G401 (cell line): Measurements from ENCODE around the gene CTNND2. TPM values are rescaled to one million over a fixed set of nuclear protein-coding genes. Genes with fewer than 3 reads are reported as not detected.

ENCODE experiments used
- DNase-seq: peaks from one replicate; pipeline ENCODE4 v3.0.0-alpha.2; 2015; ENCODE audit warnings: low spot score
- in situ Hi-C: cut with HindIII; loops from 2 replicates; pipeline ENCODE4 v1.10.0; 2016; ENCODE audit warnings: low sequenced_read_pairs, mixed read lengths
- total RNA-seq: library from RNA; depleted of rRNA; stranded (reverse); fragments of >200 nt; shearing (Covaris generic); gene quantifications from 2 replicates; pipeline ENCODE4 v1.2.3, GENCODE V29; 2014

The CTNND2 gene
- total RNA-seq, 1 experiment from 2014 or later, result not detected

- peak; percentile 36 for DNase-seq
- in situ Hi-C loops, result no loop called here
Measured at GRCh38 chr5:11268891-11269290, 635.4 kb downstream of the CTNND2 start.

DNA sequence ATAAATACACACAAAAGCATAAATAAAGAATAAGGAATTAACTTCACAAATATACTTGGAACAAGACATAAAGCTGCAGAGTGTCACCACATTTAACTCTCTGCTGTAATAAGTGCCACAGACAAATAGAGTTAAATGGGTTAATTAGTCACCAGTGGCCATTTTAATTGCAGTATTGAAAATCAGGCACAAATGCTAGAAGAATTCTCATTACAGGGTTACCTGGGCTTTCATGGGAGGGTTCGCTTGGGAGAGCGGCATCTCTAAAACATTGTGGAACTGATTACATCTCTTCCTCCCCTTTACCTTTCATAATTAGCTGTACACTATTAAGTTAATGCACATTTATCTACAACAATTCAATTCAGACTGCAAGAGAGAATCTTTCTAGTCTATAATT lies 637.9 kb downstream of the CTNND2 start:
- no peak for DNase-seq
- in situ Hi-C loops, result no loop called here

- in situ Hi-C loops, result no loop called here
- DNase-seq, result peak; percentile 44
Measured at GRCh38 chr5:11261241-11261640, 643.0 kb downstream of the CTNND2 start.

GRCh38 chr5:11258001-11258400 lies 646.2 kb downstream of the CTNND2 start:
- peak; percentile 78 for DNase-seq
- in situ Hi-C loops, result no loop called here

- in situ Hi-C loops, result no loop called here
Measured at GRCh38 chr5:11252523-11252922, 651.7 kb downstream of the CTNND2 start.

GRCh38 chr5:11252075-11252474 lies 652.2 kb downstream of the CTNND2 start:
- no peak for DNase-seq
- in situ Hi-C loops, result no loop called here

More at GRCh38 chr5:11252523-11252922, 651.7 kb downstream of the CTNND2 start:
- DNase-seq, result no peak

GRCh38 chr5:11251247-11251646 lies 653.0 kb downstream of the CTNND2 start:
- in situ Hi-C loops, result no loop called here

GRCh38 chr5:11248966-11249365 lies 655.3 kb downstream of the CTNND2 start:
- DNase-seq, result no peak

More at GRCh38 chr5:11251247-11251646, 653.0 kb downstream of the CTNND2 start:
- DNase-seq, result no peak

DNA sequence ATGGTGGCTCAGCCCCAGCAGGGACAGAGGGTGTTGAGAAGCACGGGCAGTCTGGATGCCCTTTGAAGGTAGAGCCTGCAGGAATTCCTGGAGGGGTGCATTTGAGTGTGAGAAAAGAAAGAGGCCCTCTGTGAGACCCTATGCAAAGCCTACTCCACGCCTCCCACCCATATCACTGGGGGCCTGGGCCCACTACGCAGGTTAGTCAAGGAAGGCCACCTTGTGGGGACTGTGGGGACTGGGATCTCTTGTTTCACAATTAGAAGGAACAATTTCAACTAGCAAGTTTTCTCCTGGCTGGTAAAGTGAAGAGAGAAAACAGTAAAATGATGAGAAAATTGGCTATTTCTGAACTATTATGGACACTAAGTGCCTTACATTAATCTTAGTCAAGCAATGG lies 657.0 kb downstream of the CTNND2 start:
- in situ Hi-C loops, result no loop called here
- DNase-seq, result no peak

More at GRCh38 chr5:11248966-11249365, 655.3 kb downstream of the CTNND2 start:
- in situ Hi-C loops, result no loop called here

DNA sequence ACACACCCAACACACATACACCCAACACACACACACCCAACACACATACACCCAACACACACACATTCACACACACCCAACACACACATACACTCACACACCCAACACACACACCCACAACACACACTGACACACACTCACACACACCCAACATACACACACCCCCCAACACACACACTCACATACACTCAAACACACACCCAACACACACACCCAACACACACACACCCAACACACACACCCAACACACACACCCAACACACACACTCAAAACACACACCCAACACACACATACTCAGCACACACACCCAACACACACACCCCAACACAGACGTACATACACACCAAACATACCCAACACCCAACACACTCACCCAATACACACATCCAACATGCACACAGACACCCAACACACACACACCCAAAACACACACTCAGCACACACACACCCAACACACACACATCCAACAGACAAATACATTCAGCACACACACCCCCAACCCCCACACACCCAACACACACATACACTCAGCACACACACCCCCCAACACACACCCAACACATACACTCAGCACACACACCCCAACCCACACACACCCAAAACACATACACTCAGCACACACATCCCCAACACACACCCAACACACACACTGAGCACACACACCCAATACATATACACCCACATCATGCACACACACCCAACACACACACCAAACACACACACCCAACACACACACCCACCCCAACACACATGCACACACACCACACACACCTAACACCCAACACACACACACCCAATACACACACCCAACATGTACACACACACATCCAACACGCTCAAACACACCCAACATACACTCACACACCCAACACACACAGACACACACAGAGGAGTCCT lies 663.7 kb downstream of the CTNND2 start:
- in situ Hi-C loops, result no loop called here
- no peak for DNase-seq

GRCh38 chr5:11239261-11240015 lies 664.8 kb downstream of the CTNND2 start:
- no peak for DNase-seq
- in situ Hi-C loops, result no loop called here

- in situ Hi-C loops, result no loop called here
- no peak for DNase-seq
Measured at GRCh38 chr5:11234501-11234911, 669.7 kb downstream of the CTNND2 start.

GRCh38 chr5:11230890-11231289 lies 673.4 kb downstream of the CTNND2 start:
- in situ Hi-C loops, result no loop called here
- DNase-seq, result no peak

- in situ Hi-C loops, result no loop called here
- peak; percentile 27 for DNase-seq
Measured at GRCh38 chr5:11227064-11227463, 677.2 kb downstream of the CTNND2 start.

DNA sequence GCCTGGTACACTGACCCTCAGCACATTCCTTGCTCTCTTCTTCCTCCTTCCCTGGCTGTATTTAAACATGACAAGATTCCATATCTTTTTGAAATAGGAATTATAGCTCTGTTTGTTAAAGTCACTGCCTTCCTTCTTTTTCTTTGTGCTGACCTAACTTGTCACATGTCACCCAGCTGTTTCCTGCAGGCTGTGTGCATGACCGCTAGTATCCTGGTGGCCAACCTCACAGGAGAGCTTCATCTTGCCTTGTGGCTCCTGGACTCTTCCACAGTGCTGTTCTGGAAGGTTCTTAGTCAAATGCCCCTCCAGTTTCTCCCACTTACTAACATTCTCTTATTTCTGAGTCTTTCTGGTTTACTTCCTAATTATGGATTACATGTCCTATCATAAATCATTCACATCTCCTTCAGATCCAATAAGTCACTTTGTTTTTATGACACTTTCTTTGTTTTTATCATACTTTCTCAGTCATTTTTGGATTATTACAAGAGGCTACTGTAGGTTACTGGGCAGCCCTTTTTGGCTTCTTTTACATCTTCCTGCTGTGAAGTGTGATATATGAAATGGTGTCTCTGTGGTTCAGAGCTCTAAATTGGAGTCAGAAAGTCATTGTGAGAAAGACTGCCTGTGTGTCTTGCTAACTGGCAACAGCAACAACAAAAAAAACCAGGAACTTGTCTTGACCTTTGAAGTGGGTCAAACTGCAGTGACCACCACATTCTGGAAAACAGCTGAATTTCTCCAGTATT lies 679.6 kb downstream of the CTNND2 start:
- DNase-seq, result no peak
- in situ Hi-C loops, result no loop called here

DNA sequence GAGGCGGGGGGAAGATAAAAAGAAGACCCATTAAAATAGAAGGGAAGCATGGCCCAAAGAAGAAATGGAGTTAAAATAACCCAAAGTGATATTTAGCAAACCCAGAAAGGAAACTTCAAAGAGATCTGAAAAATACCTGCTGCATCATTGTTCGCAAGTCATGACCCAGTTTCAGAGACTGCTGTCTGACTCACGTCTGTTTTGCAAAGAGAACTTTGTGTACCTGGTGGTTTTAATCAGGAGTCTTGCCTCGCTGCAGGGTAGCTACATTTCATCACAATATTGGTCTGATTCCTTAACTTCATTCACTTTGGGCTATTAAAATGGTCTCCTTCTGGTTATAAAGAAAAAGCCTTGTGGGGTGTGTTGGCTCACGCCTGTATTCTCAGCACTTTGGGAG lies 682.1 kb downstream of the CTNND2 start:
- DNase-seq, result no peak
- in situ Hi-C loops, result no loop called here

GRCh38 chr5:11214864-11215644 lies 689.2 kb downstream of the CTNND2 start:
- no peak for DNase-seq
- in situ Hi-C loops, result no loop called here

- in situ Hi-C loops, result no loop called here
- DNase-seq, result no peak
Measured at GRCh38 chr5:11212706-11213105, 691.5 kb downstream of the CTNND2 start.

- in situ Hi-C loops, result no loop called here
- DNase-seq, result peak; percentile 78
Measured at GRCh38 chr5:11197726-11198125, 706.5 kb downstream of the CTNND2 start.
